Esophagus mucosa (tissue), 1 donor: ENCODE measurements around the gene AEBP1. TPM values are rescaled to one million over a fixed set of nuclear protein-coding genes. Genes with fewer than 3 reads are reported as not detected.

ENCODE experiments used
- ATAC-seq: fragments of 200-7000 bp; cut with Tn5 transposase; one replicate; pipeline ENCODE4 v1.9.1; 2020
- total RNA-seq: library from RNA; stranded (reverse); gene quantifications from one replicate; pipeline ENCODE4 v1.2.4, GENCODE V29; 2023
- donor health status: DM: yes; HTN: yes; CAD: no.

The AEBP1 gene
- total RNA-seq, 1 donor from 2014 or later: 6.7 TPM

GRCh38 chr7:44067064-44067951 is 36.8 kb upstream of the AEBP1 start:
- no peak for ATAC-seq

- ATAC-seq: no peak
Observed at GRCh38 chr7:44068054-44068453, 36.1 kb upstream of the AEBP1 start.

- ATAC-seq: no peak
Observed at GRCh38 chr7:44071726-44072363, 32.3 kb upstream of the AEBP1 start.

- peak; percentile 33 for ATAC-seq
Observed at GRCh38 chr7:44072364-44073231, 31.5 kb upstream of the AEBP1 start.

GRCh38 chr7:44073664-44074348 is 30.3 kb upstream of the AEBP1 start:
- peak; percentile 66 for ATAC-seq

- ATAC-seq: no peak
Observed at GRCh38 chr7:44074349-44074695, 29.8 kb upstream of the AEBP1 start.

- peak; percentile 72 for ATAC-seq
Observed at GRCh38 chr7:44075296-44076075, 28.7 kb upstream of the AEBP1 start.

- no peak for ATAC-seq
Observed at GRCh38 chr7:44076101-44076895, 27.8 kb upstream of the AEBP1 start.

- no peak for ATAC-seq
Observed at GRCh38 chr7:44077061-44077460, 27.1 kb upstream of the AEBP1 start.

GRCh38 chr7:44077681-44078091 is 26.5 kb upstream of the AEBP1 start:
- no peak for ATAC-seq

GRCh38 chr7:44078521-44078920 is 25.6 kb upstream of the AEBP1 start:
- ATAC-seq: no peak

GRCh38 chr7:44079331-44080021 is 24.7 kb upstream of the AEBP1 start:
- ATAC-seq: no peak

GRCh38 chr7:44080118-44080517 is 24.0 kb upstream of the AEBP1 start:
- no peak for ATAC-seq

- no peak for ATAC-seq
Observed at GRCh38 chr7:44080686-44081265, 23.4 kb upstream of the AEBP1 start.

GRCh38 chr7:44081266-44081748 is 22.8 kb upstream of the AEBP1 start:
- no peak for ATAC-seq

- peak; percentile 97 for ATAC-seq
Observed at GRCh38 chr7:44082541-44083207, 21.5 kb upstream of the AEBP1 start.

- no peak for ATAC-seq
Observed at GRCh38 chr7:44083796-44084195, 20.3 kb upstream of the AEBP1 start.

- no peak for ATAC-seq
Observed at GRCh38 chr7:44084701-44085100, 19.4 kb upstream of the AEBP1 start.

- no peak for ATAC-seq
Observed at GRCh38 chr7:44085546-44085945, 18.6 kb upstream of the AEBP1 start.
